ENCODE measurements around the gene PBXIP1.
A peak's percentile ranks its signal among the peaks of the same experiment; 100 is the strongest.

PBXIP1 gene

DNA sequence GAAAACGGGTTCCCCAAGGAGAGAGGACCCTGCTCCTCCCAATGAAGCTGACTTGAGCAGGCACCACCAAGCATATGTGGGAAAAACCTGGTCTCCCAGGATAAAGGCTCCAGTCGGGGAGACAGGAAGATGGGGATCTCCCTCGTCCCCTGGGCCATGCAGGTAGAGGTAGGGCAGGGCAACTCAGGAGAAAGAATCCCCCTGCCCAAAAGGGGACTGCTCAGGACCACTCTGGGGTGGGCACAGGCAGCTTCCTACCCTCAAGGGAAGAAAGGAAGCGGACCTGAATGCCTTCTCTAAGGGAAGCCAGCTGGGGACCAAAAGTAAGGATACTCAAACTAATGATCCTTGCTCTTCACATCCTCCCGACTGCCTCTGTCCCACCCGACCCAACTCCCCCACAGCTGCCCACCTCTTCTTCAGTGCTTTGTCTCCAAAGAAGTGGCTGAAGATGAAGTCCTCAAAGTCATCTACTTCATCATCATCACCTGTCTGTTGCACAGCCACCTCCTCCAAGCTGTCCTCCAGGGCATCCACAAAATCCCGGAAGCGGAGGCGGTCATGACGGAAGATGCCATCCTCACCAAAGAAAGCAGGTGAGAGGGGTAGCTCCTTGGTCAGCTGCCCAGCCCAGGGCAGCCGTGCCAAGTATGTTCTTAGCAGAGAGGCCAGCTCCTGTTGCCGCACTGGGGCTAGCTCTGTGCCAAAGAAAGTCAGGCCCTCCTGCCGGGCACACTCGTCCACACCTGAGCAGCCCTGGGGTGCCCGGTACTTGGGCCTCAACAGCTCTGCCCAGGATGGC lies 10.5 kb downstream of the PBXIP1 start:
- ChIA-PET CTCF (interaction anchor here (0.6 to 1.3 kb wide), 3 partner anchors 63 to 139 kb away, joined by 3 to 6 read pairs (median 3); no protein-coding TSS in a partner anchor), POLR2A (ENCODE audit: low non-redundant PET) (interaction anchor here (0.6 kb wide), 1 partner anchor 10 kb away, joined by 3 read pairs; no protein-coding TSS in a partner anchor)
- no peak for DNase-seq (ENCODE audit: low spot score)
- TF ChIP-seq, protein P1, sequence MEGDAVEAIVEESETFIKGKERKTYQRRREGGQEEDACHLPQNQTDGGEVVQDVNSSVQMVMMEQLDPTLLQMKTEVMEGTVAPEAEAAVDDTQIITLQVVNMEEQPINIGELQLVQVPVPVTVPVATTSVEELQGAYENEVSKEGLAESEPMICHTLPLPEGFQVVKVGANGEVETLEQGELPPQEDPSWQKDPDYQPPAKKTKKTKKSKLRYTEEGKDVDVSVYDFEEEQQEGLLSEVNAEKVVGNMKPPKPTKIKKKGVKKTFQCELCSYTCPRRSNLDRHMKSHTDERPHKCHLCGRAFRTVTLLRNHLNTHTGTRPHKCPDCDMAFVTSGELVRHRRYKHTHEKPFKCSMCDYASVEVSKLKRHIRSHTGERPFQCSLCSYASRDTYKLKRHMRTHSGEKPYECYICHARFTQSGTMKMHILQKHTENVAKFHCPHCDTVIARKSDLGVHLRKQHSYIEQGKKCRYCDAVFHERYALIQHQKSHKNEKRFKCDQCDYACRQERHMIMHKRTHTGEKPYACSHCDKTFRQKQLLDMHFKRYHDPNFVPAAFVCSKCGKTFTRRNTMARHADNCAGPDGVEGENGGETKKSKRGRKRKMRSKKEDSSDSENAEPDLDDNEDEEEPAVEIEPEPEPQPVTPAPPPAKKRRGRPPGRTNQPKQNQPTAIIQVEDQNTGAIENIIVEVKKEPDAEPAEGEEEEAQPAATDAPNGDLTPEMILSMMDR (conservative IDR thresholded peaks at IDR 0.05; ENCODE audit: low read depth) = no peak
- peak overlapping the region; percentile 46 for H3K27ac ChIP-seq

DNA sequence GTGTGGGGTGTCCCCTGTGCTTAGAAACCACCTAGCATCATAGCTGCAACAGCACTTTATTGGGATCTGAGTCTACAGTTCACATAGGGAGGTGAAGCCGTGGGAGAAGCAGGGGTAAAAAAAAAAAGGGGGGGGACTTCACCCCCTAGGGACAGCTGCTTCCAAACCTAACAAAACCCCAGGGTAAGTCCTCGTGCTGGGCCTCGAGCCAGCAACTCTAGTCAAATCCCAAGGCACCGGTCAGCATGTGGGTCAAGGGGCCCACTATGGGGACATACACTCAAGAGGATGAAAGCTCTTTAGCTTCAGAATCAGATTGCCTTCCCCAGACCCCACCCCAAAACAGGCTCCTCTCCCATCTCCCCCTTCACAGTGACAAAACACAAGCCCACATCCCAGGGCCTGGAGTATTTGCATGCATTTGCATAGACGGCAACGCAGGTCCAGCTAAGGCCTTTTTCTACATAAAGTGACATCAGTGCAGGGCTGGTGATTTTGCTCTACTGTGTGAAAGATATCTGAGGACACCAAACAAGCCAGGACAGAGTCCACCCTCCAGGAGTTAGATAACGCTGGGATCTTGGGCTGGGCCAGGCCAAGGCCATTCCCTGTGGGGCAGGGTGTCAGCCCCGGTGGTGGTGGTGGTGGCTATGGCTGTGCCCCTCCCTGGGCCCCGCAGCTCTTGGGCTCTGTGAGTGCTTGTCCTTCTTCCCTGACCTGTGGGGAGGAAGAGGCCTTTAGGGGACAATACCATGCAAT lies 11.3 kb downstream of the PBXIP1 start:
- ChIA-PET POLR2A (ENCODE audit: low non-redundant PET) (no interaction called here), CTCF (interaction anchor here (0.5 to 1.3 kb wide), 11 partner anchors 17 to 889 kb away, joined by 3 to 8 read pairs (median 4); partner anchors contain the start of gene PYGO2)
- no peak for DNase-seq (ENCODE audit: low spot score)

DNA sequence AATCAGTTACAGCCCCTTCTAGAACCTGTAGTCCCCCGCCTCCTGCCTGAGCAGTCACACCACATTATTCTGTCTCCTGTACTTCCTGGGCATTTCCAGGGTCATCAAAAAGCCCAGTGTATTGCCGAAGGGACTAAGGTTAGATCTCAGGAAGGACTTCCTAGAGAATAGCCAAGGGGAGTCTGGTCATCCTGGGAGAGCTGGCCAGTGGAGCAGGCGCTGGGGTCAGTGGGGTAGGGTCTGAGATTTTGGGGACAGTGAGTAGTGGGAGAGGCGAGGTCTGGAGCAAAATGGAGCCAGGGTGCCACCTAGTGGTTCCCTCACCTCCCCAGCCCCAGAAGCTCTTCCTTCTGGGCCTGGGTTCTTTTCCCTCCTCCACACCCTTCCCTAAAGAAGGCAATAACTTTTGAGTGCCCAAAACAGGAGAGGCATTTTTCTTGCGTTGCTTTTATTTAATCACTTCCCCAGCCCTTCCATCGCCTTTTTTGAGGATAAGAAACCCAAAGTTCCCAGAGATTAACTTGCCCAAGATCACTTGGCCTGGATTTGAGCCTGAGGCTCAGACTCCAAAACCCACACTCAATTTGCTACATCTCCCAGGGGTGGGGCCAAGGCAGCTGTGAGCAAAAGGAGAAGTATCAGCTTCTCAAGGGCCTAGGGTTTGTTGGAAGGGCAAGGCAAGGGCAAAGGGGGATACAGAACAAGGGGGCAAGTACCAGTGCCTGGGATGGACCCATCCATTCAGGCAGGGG lies 12.1 kb downstream of the PBXIP1 start:
- H3K27ac ChIP-seq = peak overlapping the region; percentile 46
- TF ChIP-seq, protein P1 (conservative IDR thresholded peaks at IDR 0.05; ENCODE audit: low read depth) = peak; percentile 88
- peak; percentile 53 for DNase-seq (ENCODE audit: low spot score)
- POLR2A ChIA-PET (ENCODE audit: low non-redundant PET) = no interaction called here
- CTCF ChIA-PET = interaction anchor here (0.5 to 1.3 kb wide), 12 partner anchors 18 to 888 kb away, joined by 3 to 8 read pairs (median 4); partner anchors contain the start of gene PYGO2

More for the DNA sequence above, 11.3 kb downstream of the PBXIP1 start:
- TF ChIP-seq, protein P1 (conservative IDR thresholded peaks at IDR 0.05; ENCODE audit: low read depth) = no peak
- H3K27ac ChIP-seq = peak overlapping the region; percentile 46

DNA sequence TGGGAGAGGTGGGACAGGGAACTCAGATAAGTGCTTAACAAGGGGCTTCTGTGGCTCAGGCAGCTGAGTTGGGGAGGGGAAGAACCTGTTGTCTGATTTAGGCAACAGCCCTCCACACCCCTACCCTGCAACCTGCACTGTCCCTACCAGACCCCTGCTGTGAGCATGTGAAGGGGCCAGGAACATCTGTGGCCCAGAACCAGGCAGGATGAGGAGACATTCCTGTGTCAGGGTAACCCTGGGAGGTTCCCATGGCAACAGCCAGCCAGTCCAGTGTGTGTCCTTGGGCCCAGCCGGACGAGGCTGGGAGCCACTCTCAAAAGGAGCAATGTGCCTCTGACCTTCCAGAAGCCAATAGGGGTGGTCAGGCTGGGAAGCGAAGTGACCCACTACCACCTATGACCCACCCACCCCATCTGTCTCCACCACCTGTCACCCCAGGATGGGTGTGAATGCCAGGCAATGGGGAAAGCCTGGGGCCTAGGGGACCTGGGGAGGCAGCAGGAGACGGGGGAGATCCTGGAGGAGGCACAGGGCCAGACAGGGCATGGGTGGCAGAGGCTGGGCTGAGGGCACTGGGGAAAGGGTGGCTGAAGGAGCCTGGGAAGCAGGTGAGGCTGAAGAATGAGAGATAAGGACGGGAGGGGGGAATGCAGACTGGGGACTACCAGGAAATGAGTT lies 14.4 kb downstream of the PBXIP1 start:
- DNase-seq (ENCODE audit: low spot score) = no peak
- ChIA-PET POLR2A (ENCODE audit: low non-redundant PET) (no interaction called here), CTCF (no interaction called here)
- TF ChIP-seq, protein P1 (conservative IDR thresholded peaks at IDR 0.05; ENCODE audit: low read depth) = no peak
- H3K27ac ChIP-seq = peak overlapping the region; percentile 51

DNA sequence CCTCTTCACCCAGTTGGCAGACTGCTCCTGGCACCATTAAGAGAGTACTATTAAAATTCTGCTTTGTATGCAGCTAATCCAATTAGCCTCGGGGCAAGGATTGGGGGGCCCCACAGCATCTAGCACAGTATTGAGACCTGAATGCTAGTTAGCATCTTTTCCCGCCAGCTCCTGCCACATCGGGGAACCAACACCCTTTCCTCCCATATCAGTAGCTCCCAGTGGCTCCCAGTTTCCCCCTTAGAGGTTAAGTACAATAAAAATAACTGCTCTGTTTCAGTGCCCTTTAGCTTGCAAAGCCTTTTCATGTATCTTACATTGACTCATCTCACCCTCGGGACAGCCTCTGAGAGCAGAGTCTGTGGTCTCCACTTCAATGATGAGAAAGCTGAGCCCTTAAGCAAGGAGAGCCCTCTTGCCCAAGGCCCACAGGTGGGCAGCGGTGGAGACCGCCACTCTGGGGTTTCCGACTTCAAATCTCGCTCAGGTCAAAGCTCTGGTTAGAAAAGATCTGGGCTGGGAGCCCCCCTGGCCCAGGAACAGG lies 15.2 kb downstream of the PBXIP1 start:
- H3K27ac ChIP-seq = peak overlapping the region; percentile 51

More for the DNA sequence above, 15.2 kb downstream of the PBXIP1 start:
- DNase-seq (ENCODE audit: low spot score) = no peak
- ChIA-PET POLR2A (ENCODE audit: low non-redundant PET) (no interaction called here), CTCF (no interaction called here)
- TF ChIP-seq, protein P1 (conservative IDR thresholded peaks at IDR 0.05; ENCODE audit: low read depth) = no peak
